Measurements from ENCODE around the gene MTOR. TPM values are rescaled to one million over a fixed set of nuclear protein-coding genes. Genes with fewer than 3 reads are reported as not detected.

Gene MTOR
- total RNA-seq, 1 donor from 2014 or later, result 55.8 TPM

DNA sequence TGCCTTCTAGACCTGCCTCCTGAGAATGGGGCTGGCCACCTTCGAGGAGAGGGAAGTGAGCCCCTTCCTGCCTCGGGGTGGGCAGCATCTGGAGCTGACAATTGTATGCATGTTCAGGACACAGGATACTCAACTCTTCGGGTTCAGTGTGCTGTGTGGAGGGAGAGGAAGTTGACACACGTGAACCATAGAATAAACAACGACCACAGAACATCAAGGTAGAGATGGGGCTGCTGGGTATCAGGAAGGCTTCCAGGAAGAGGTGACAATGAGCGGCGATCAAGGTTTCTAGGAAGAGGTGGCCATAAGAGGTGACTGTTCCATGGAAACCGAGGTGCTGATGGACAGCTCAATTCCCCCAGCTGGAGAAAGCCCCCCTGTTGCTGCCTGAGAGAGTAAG, 32.6 kb upstream of the MTOR start:
- Histone ChIP-seq H3F3A (ENCODE audit: low read depth) (peaks cover 5% of the 10 kb centered on the region), H2AFZ (replicated peaks) (no peak overlapping the region), H3K36me3 (no peaks in the 10 kb centered on the region), H3K4me3 (no peak overlapping the region), H3K9me3 (ENCODE audit: low read depth) (no peaks in the 10 kb centered on the region), H3K4me1 (no peaks in the 10 kb centered on the region), H3K79me2 (ENCODE audit: low read depth) (no peaks in the 10 kb centered on the region), H3K27ac (no peak overlapping the region), H4K20me1 (ENCODE audit: low read depth) (peaks cover 7% of the 10 kb centered on the region), H3K4me2 (no peak overlapping the region), H3K9ac (no peak overlapping the region), H3K27me3 (no peaks in the 10 kb centered on the region)
- no peaks in the 10 kb centered on the region for H3K9me3 Mint-ChIP-seq
- no peak overlapping the region for H3K27ac Mint-ChIP-seq
- H3K4me3 Mint-ChIP-seq, result no peak overlapping the region
- peaks cover 22% of the 10 kb centered on the region for H3K36me3 Mint-ChIP-seq
- no peak for DNase-seq (ENCODE audit: low spot score)
- peaks cover 4% of the 10 kb centered on the region for H3K27me3 Mint-ChIP-seq (ENCODE audit: insufficient read depth, low read depth)
- TF ChIP-seq, protein P1, sequence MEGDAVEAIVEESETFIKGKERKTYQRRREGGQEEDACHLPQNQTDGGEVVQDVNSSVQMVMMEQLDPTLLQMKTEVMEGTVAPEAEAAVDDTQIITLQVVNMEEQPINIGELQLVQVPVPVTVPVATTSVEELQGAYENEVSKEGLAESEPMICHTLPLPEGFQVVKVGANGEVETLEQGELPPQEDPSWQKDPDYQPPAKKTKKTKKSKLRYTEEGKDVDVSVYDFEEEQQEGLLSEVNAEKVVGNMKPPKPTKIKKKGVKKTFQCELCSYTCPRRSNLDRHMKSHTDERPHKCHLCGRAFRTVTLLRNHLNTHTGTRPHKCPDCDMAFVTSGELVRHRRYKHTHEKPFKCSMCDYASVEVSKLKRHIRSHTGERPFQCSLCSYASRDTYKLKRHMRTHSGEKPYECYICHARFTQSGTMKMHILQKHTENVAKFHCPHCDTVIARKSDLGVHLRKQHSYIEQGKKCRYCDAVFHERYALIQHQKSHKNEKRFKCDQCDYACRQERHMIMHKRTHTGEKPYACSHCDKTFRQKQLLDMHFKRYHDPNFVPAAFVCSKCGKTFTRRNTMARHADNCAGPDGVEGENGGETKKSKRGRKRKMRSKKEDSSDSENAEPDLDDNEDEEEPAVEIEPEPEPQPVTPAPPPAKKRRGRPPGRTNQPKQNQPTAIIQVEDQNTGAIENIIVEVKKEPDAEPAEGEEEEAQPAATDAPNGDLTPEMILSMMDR (IDR thresholded peaks at IDR 0.05), result no peak
- no peak for TF ChIP-seq EZH2 (IDR thresholded peaks at IDR 0.05)
- no peak for TF ChIP-seq EZH2phosphoT487 (IDR thresholded peaks at IDR 0.05)
- peaks cover 10% of the 10 kb centered on the region for H3K4me1 Mint-ChIP-seq

DNA sequence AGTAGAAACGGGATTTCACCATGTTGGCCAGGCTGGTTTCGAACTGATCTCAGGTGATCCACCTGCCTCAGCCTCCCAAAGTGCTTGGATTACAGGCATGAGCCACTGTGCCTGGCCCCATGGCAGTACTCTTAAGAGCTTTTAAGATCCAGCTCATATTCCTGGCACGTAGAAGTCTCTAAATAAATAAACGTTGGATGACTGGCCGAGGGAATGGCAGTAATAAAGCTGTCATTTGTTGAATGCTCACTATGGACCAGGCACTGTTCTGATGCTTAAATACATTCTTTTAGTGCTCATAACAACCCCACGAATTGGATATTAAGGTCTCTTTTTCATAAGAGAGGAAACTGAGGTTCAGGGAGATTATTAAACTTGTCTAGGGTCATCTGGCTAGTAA, 31.5 kb upstream of the MTOR start:
- no peak overlapping the region for H3K4me3 Mint-ChIP-seq
- no peak for DNase-seq (ENCODE audit: low spot score)
- H3K27me3 Mint-ChIP-seq (ENCODE audit: insufficient read depth, low read depth), result peaks cover 4% of the 10 kb centered on the region
- H3K4me3 ChIP-seq, result no peak overlapping the region
- peaks cover 5% of the 10 kb centered on the region for H3F3A ChIP-seq (ENCODE audit: low read depth)
- H3K9me3 ChIP-seq (ENCODE audit: low read depth), result no peaks in the 10 kb centered on the region
- peaks cover 22% of the 10 kb centered on the region for H3K36me3 Mint-ChIP-seq
- no peak overlapping the region for H2AFZ ChIP-seq (replicated peaks)
- H3K27ac Mint-ChIP-seq, result no peak overlapping the region
- peaks cover 12% of the 10 kb centered on the region for H3K4me1 Mint-ChIP-seq
- TF ChIP-seq EZH2phosphoT487 (IDR thresholded peaks at IDR 0.05) (no peak), EZH2 (IDR thresholded peaks at IDR 0.05) (no peak)
- TF ChIP-seq, protein P1 (IDR thresholded peaks at IDR 0.05), result no peak
- no peak overlapping the region for H3K4me2 ChIP-seq
- H3K79me2 ChIP-seq (ENCODE audit: low read depth), result peaks cover 4% of the 10 kb centered on the region
- peaks cover 2% of the 10 kb centered on the region for H3K4me1 ChIP-seq
- H3K36me3 ChIP-seq, result no peaks in the 10 kb centered on the region
- no peak overlapping the region for H3K27ac ChIP-seq
- H3K9ac ChIP-seq, result no peak overlapping the region
- no peaks in the 10 kb centered on the region for H3K27me3 ChIP-seq
- no peaks in the 10 kb centered on the region for H3K9me3 Mint-ChIP-seq
- peaks cover 7% of the 10 kb centered on the region for H4K20me1 ChIP-seq (ENCODE audit: low read depth)

DNA sequence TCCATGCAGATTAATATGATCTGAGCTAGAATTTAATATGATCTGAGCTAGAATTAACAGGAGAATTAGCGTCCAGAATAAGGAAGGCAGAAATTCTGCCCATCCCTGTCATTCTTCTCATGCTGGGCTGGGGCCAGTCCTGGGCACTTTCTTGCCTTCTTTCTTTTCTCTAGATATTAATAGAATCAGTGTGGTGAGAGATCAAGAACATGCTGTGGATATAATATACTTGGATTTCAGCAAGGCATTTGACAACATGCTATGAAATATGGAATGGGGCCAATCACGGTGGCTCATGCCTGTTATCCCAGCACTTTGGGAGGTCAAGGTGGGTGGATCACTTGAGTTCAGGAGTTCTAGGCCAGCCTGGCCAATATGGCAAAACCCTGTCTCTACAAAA, 28.7 kb upstream of the MTOR start:
- H3K9me3 Mint-ChIP-seq, result no peaks in the 10 kb centered on the region
- no peak for DNase-seq (ENCODE audit: low spot score)
- Histone ChIP-seq H3K9me3 (ENCODE audit: low read depth) (no peaks in the 10 kb centered on the region), H3K36me3 (no peaks in the 10 kb centered on the region), H3K27me3 (no peaks in the 10 kb centered on the region), H3K9ac (no peak overlapping the region), H2AFZ (replicated peaks) (no peak overlapping the region), H3K4me1 (peaks cover 25% of the 10 kb centered on the region), H4K20me1 (ENCODE audit: low read depth) (peaks cover 18% of the 10 kb centered on the region), H3K27ac (no peak overlapping the region), H3K79me2 (ENCODE audit: low read depth) (peaks cover 17% of the 10 kb centered on the region), H3K4me2 (no peak overlapping the region), H3F3A (ENCODE audit: low read depth) (peaks cover 22% of the 10 kb centered on the region), H3K4me3 (no peak overlapping the region)
- no peak overlapping the region for H3K4me3 Mint-ChIP-seq
- peaks cover 5% of the 10 kb centered on the region for H3K27me3 Mint-ChIP-seq (ENCODE audit: insufficient read depth, low read depth)
- no peak overlapping the region for H3K27ac Mint-ChIP-seq
- TF ChIP-seq, protein P1 (IDR thresholded peaks at IDR 0.05), result no peak
- no peak for TF ChIP-seq EZH2 (IDR thresholded peaks at IDR 0.05)
- TF ChIP-seq EZH2phosphoT487 (IDR thresholded peaks at IDR 0.05), result no peak
- H3K36me3 Mint-ChIP-seq, result peaks cover 22% of the 10 kb centered on the region
- H3K4me1 Mint-ChIP-seq, result peaks cover 30% of the 10 kb centered on the region

Measured in neural progenitor cell (in vitro differentiated cells).